ENCODE measurements around the gene ATXN1. TPM values are rescaled to one million over a fixed set of nuclear protein-coding genes. Genes with fewer than 3 reads are reported as not detected.

Gene ATXN1
- total RNA-seq, 4 donors from 2014 or later, result 48.7 to 166 (median 105) TPM

GRCh38 chr6:16572317-16572716, 188.9 kb downstream of the ATXN1 start:
- Histone ChIP-seq H3K27me3 (no peaks in the 10 kb centered on the region), H3K9me3 (no peaks in the 10 kb centered on the region), H3K4me1 (peaks cover 3 to 35% (median 18%) of the 10 kb centered on the region in 4 donors), H3K36me3 (no peaks in the 10 kb centered on the region), H3K27ac (no peak overlapping the region), H3K4me3 (no peak overlapping the region)
- no peak for DNase-seq
- 94 to 95% methylated on average over 5 of the region's 5 CpGs for WGBS, 2 donors (ENCODE audit: low coverage in 1 of 2)
- intact Hi-C loops (cut with DNase I; ENCODE audit: low total_unique reads), result no loop called here
- TF ChIP-seq POLR2AphosphoS5 (IDR thresholded peaks at IDR 0.05) (no peak), CTCF (IDR thresholded peaks at IDR 0.05) (no peak), POLR2A (IDR thresholded peaks at IDR 0.05) (no peak), EP300 (IDR thresholded peaks at IDR 0.05; ENCODE audit: low read depth) (no peak)
- in situ Hi-C loops (cut with MboI; ENCODE audit: low pct_ligation_motif_present in 1 of 4, low pct_unique_long_range_greater_than_20kb in 1 of 4, low sequenced_read_pairs in 3 of 4), result no loop called here

GRCh38 chr6:16570946-16571345, 190.3 kb downstream of the ATXN1 start:
- Histone ChIP-seq H3K4me1 (peaks cover under 1 to 22% (median 12%) of the 10 kb centered on the region in 4 donors), H3K27me3 (no peaks in the 10 kb centered on the region), H3K9me3 (no peaks in the 10 kb centered on the region), H3K4me3 (no peak overlapping the region), H3K36me3 (no peaks in the 10 kb centered on the region), H3K27ac (no peak overlapping the region)
- DNase-seq, result no peak
- TF ChIP-seq POLR2AphosphoS5 (IDR thresholded peaks at IDR 0.05) (no peak), EP300 (IDR thresholded peaks at IDR 0.05; ENCODE audit: low read depth) (no peak), CTCF (IDR thresholded peaks at IDR 0.05) (no peak)
- intact Hi-C loops (cut with DNase I; ENCODE audit: low total_unique reads) (no loop called here), in situ Hi-C loops (cut with MboI; ENCODE audit: low pct_ligation_motif_present in 1 of 4, low pct_unique_long_range_greater_than_20kb in 1 of 4, low sequenced_read_pairs in 3 of 4) (no loop called here)
- 80 to 89% methylated on average over 1 of the region's 1 CpG for WGBS, 2 donors (ENCODE audit: low coverage in 1 of 2)

- Histone ChIP-seq H3K27ac (no peak overlapping the region), H3K36me3 (no peaks in the 10 kb centered on the region), H3K9me3 (no peaks in the 10 kb centered on the region), H3K27me3 (no peaks in the 10 kb centered on the region), H3K4me3 (no peak overlapping the region), H3K4me1 (peaks cover 0 to 16% (median 7%) of the 10 kb centered on the region in 4 donors)
- WGBS, 2 donors (ENCODE audit: low coverage in 1 of 2), result 98 to 100% methylated on average over 1 of the region's 1 CpG
- DNase-seq, result no peak
- TF ChIP-seq EP300 (IDR thresholded peaks at IDR 0.05; ENCODE audit: low read depth), result no peak
- TF ChIP-seq CTCF (IDR thresholded peaks at IDR 0.05), result no peak
- no peak for TF ChIP-seq POLR2A (IDR thresholded peaks at IDR 0.05)
- TF ChIP-seq POLR2AphosphoS5 (IDR thresholded peaks at IDR 0.05), result no peak
- intact Hi-C loops (cut with DNase I; ENCODE audit: low total_unique reads) (no loop called here), in situ Hi-C loops (cut with MboI; ENCODE audit: low pct_ligation_motif_present in 1 of 4, low pct_unique_long_range_greater_than_20kb in 1 of 4, low sequenced_read_pairs in 3 of 4) (no loop called here)
Observed at GRCh38 chr6:16570221-16570553, 191.1 kb downstream of the ATXN1 start.

GRCh38 chr6:16568128-16568527, 193.1 kb downstream of the ATXN1 start:
- in situ Hi-C loops (cut with MboI; ENCODE audit: low pct_ligation_motif_present in 1 of 4, low pct_unique_long_range_greater_than_20kb in 1 of 4, low sequenced_read_pairs in 3 of 4) (no loop called here), intact Hi-C loops (cut with DNase I; ENCODE audit: low total_unique reads) (no loop called here)
- WGBS, 2 donors (ENCODE audit: low coverage in 1 of 2), result 35 to 44% methylated on average over 5 of the region's 5 CpGs
- peaks cover 0 to 16% (median 7%) of the 10 kb centered on the region in 4 donors for H3K4me1 ChIP-seq
- no peaks in the 10 kb centered on the region for H3K27me3 ChIP-seq
- H3K9me3 ChIP-seq, result no peaks in the 10 kb centered on the region
- H3K4me3 ChIP-seq, result no peak overlapping the region
- no peaks in the 10 kb centered on the region for H3K36me3 ChIP-seq
- DNase-seq, result no peak
- TF ChIP-seq POLR2A (IDR thresholded peaks at IDR 0.05), result no peak
- TF ChIP-seq EP300 (IDR thresholded peaks at IDR 0.05; ENCODE audit: low read depth), result no peak
- no peak for TF ChIP-seq CTCF (IDR thresholded peaks at IDR 0.05)
- no peak for TF ChIP-seq POLR2AphosphoS5 (IDR thresholded peaks at IDR 0.05)
- no peak overlapping the region for H3K27ac ChIP-seq

Data from transverse colon (tissue), 4 donors.